HG02970 (cell line): ENCODE results near the gene DAPP1.
"Not testable (repeated sequence)": the region's sequence is repeated elsewhere in the genome, so short reads cannot be mapped to it uniquely, and the experiment has no call there.

Experiments
- ATAC-seq: cut with Tn5 transposase; IDR thresholded peaks from one replicate; pipeline ENCODE4 v1.9.1; 2021; ENCODE audit warnings: mild to moderate bottlenecking, moderate library complexity, moderate number of reproducible peaks; ENCODE audit not compliant: unreplicated experiment, low FRiP score

Gene DAPP1, protein sequence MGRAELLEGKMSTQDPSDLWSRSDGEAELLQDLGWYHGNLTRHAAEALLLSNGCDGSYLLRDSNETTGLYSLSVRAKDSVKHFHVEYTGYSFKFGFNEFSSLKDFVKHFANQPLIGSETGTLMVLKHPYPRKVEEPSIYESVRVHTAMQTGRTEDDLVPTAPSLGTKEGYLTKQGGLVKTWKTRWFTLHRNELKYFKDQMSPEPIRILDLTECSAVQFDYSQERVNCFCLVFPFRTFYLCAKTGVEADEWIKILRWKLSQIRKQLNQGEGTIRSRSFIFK

GRCh38 chr4:99816545-99817308, at the start of gene DAPP1:
DAPP1 (plus strand) TSS chr4:99816827; CDS start chr4:99816914, 87 bp downstream.
- ATAC-seq, result peak; percentile 96

GRCh38 chr4:99770842-99771241, 45.8 kb upstream of the DAPP1 start:
- not testable (repeated sequence) for ATAC-seq

DNA sequence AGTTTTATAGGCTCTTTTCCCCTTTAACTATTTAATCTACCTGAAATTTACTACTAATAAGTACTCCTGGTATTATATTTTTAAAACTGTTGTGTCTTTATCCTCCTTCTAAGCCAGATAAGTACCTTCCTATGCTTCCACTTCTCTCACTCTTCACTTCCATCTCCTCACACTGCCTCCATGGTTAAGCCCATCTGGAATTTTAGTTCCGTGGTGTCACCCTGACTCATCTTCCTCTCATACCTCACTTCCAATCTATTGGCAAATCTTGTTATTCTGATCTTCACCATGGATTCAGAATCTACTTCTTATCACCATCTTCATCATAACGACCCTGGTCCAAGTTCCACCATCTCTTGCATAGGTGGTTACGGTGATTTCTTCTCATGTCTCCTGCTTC, 32.7 kb upstream of the DAPP1 start:
- ATAC-seq, result no peak

- ATAC-seq, result no peak
These were observed 31.8 kb upstream of the DAPP1 start for GRCh38 chr4:99784842-99785241.

DNA sequence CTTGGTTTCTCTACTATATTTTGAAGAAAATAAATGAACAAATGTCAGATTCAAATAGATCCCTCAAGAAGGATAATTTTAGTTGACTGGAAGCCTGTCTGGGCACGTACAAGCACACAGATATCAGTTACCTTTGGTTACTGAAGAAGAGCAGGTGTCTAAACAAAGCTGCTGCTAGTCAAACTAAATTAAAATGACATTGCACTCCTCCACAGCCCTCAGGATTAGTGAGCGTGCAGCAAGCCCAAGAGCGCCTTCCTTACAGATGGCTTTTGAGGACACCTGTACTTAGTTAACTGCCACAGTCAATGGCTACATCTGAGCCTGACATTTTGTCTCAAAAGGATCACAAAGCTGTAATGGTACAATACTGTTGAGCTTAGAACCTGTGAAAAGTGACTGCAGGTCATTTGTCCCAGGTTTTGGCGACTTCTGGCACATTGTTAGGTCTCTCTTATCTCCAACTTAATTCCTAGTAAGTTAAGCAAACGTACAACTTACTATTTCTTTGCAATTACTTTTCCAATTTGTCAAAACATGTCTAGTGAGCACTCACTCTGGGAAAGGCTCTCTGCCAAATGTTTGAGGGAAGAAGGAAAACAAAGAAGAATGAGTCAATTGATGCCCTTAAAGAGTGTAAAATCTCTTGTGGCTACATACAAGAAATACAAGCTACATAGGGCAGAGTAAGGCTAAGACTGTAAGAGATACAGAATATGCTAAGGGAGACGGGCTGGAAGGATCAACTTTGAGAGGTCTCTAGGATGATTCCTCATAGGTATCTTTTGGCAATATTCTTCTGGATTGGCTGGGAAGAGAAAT, 25.6 kb upstream of the DAPP1 start:
- no peak for ATAC-seq

DNA sequence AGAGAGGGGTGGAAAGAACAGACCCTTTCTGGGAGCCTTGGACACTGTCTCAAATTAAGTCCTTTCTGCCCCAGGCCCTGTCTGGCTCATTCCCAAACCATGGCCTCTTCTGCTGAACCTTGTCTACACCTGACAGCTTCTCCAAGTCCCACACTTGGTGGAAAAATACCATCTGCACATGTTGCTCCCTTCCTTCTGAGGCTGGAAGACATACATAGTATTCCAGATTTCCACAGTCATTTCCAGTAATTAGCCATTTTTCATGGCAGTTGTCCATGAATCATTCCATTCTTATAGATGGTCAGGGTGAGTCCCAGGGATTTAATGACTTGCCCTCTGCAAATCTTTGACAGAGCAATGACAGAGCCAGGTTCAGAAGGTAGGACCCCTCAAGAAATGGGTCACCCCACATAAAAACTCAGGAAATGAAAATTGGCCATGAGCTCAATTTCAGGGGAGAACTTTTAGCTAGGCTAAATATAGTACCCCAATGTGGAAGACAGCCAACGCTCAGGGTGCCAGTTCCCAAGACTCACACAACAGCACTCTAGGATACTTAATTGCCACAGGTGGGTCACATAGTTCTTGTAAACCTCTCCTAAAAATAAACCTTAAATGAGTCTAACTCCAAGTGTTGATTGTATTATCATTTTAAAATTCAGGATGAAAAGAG, 16.2 kb upstream of the DAPP1 start:
- no peak for ATAC-seq

DNA sequence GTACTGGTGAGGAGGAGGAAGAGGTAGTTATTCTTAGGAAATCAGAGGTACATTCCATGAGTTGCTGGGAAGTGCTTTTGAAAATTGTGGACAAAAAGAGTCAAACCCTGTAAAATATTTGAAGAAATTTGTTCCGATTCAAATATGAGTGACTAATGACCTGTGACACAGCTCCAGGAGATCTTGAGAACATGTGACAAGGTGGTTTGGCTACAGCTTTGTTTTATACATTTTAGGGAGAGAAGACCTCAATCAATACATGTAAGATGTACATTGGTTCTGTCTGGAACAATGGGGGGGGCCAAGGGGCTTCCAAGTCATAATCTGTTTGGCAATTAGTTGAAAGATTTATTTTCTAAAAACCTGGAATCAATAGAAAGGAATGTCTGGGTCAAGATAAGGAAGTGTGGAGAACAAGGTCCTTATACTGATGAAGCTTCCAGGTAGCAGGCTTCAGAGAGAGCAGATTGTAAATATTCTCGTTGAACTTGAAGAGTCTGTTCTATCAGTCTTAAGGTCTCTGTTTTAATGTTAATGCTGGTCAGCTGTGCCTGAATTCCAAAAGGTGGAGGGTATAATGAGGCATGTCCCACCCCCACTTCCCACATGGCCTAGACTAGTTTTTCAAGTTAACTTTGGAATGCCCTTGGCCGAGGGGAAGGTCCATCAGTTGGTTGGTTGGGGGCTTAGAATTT, 15.5 kb upstream of the DAPP1 start:
- no peak for ATAC-seq

- ATAC-seq, result no peak
These were observed 13.0 kb upstream of the DAPP1 start for GRCh38 chr4:99803566-99804101.

DNA sequence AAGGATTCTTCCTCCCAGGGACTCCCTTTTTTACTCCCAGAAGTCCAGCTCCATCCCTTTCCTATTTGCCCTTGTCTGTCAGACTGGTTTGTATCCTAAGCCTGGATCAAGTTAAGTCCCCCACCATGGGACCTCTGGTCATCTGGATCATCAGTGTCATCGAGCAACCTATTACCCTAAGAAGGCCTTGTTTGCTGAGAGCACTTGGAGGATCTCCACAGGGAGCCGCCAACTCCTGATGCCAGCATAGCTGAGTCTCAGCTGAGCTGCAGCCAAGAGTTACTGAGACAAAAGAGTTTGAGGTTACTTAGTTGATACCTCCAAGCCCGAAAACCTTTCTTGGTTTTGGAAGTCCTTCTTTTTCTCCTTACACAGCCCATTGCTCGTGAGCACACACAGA, 10.1 kb upstream of the DAPP1 start:
- no peak for ATAC-seq

DNA sequence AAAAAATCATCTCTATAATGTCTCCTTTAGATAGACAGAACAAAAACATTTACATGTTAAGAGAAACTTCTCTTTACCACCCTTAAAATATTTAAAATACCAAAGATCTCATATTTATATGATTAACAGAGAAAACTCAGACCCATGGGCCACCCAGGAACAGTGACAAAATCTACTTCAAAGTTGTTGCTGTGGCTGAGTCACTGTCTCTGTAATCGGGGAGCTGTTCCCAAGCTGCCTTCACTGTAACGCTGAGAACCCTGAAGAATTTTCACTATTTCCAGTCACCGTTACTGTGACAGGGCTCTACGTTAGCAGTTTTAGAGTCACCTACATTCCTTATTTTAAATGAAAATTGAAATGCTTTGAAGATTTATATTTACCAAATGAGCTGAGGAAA, 9.0 kb upstream of the DAPP1 start:
- ATAC-seq, result no peak

GRCh38 chr4:99808260-99808857, 8.3 kb upstream of the DAPP1 start:
- ATAC-seq, result peak; percentile 75

- ATAC-seq, result no peak
These were observed 7.3 kb upstream of the DAPP1 start for GRCh38 chr4:99809326-99809725.

- ATAC-seq, result no peak
These were observed 6.1 kb upstream of the DAPP1 start for GRCh38 chr4:99810536-99810935.

GRCh38 chr4:99811117-99811516, 5.5 kb upstream of the DAPP1 start:
- no peak for ATAC-seq

GRCh38 chr4:99811850-99812249, 4.8 kb upstream of the DAPP1 start:
- ATAC-seq, result no peak

GRCh38 chr4:99815597-99816011, 1.0 kb upstream of the DAPP1 start:
- ATAC-seq, result no peak

DNA sequence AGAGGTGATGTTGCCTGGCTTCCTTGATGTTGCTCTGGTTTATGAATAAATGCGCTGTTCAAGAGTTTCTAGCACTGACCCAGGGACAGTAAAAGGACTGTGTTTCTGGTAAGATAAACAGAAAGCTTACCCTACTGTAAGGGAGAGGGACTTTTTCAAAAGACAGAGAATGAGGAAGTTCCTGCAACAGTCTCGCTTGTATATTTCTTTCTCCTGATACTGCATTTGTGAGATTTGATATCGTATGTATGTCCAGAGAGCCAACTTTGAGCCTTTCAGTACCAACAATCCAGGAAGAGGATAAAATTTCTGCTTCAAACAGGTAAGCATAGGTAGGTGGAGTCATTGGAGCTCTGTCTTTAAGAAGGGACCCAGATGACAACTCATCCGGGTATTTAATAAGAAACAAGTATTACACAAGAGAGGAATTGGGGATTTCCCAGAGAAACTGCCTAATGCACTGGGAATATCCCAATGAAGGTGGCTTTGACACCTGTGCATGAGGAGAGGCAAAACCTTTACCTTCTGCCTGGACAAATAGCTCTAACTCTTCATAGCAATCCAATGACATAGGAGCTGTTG, 773 bp downstream of the DAPP1 start:
- no peak for ATAC-seq

GRCh38 chr4:99818661-99819060, 2.0 kb downstream of the DAPP1 start:
- no peak for ATAC-seq

- ATAC-seq, result peak; percentile 69
These were observed 5.4 kb downstream of the DAPP1 start for GRCh38 chr4:99821918-99822503.
